Osteocyte (in vitro differentiated cells): Measurements from ENCODE around the gene FSCN2. TPM values are rescaled to one million over a fixed set of nuclear protein-coding genes. Genes with fewer than 3 reads are reported as not detected.

Experiments used
- DNase-seq: peaks from one replicate; pipeline ENCODE4 v3.0.0; 2021; ENCODE audit warnings: mixed read lengths; ENCODE audit not compliant: unreplicated experiment; ENCODE audit errors: extremely low spot score
- H3K27ac Mint-ChIP-seq: one replicate; pipeline ENCODE4 v1.8.0; 2021; ENCODE audit warnings: mild to moderate bottlenecking, mixed read lengths; ENCODE audit not compliant: unreplicated experiment
- H3K27me3 Mint-ChIP-seq: one replicate; pipeline ENCODE4 v1.8.0; 2021; ENCODE audit warnings: mixed read lengths; ENCODE audit not compliant: unreplicated experiment
- H3K36me3 Mint-ChIP-seq: one replicate; pipeline ENCODE4 v1.8.0; 2021; ENCODE audit warnings: mixed read lengths; ENCODE audit not compliant: unreplicated experiment
- H3K4me1 Mint-ChIP-seq: one replicate; pipeline ENCODE4 v1.8.0; 2021; ENCODE audit warnings: mixed read lengths; ENCODE audit not compliant: unreplicated experiment
- H3K4me3 Mint-ChIP-seq: one replicate; pipeline ENCODE4 v1.8.0; 2021; ENCODE audit warnings: mild to moderate bottlenecking, moderate library complexity, mixed read lengths; ENCODE audit not compliant: unreplicated experiment
- H3K9me3 Mint-ChIP-seq: one replicate; pipeline ENCODE4 v1.8.0; 2021; ENCODE audit warnings: mixed read lengths; ENCODE audit not compliant: unreplicated experiment
- CTCF ChIP-seq: fragments of 200-600 bp; sonication (generic); IDR thresholded peaks from 2 replicates; pipeline ENCODE4 v1.5.0; 2021; ENCODE audit warnings: antibody characterized with exemption, mild to moderate bottlenecking, moderate library complexity
- total RNA-seq: library from RNA; stranded (reverse); gene quantifications from 2 replicates; pipeline ENCODE4 v1.2.1, GENCODE V29; 2021

FSCN2 gene
- total RNA-seq, 1 donor from 2014 or later, result 3.0 TPM

- Mint-ChIP-seq H3K4me3 (no peak overlapping the region), H3K27ac (no peak overlapping the region), H3K9me3 (no peaks in the 10 kb centered on the region), H3K27me3 (no peaks in the 10 kb centered on the region), H3K36me3 (peaks cover 6% of the 10 kb centered on the region), H3K4me1 (peaks cover 8% of the 10 kb centered on the region)
- TF ChIP-seq CTCF, result no peak
- DNase-seq, result no peak
Measured at GRCh38 chr17:81535480-81536298, 7.5 kb downstream of the FSCN2 start.

- no peak for TF ChIP-seq CTCF
- peaks cover 6% of the 10 kb centered on the region for H3K36me3 Mint-ChIP-seq
- H3K4me1 Mint-ChIP-seq, result peaks cover 8% of the 10 kb centered on the region
- no peaks in the 10 kb centered on the region for H3K27me3 Mint-ChIP-seq
- DNase-seq, result no peak
- no peak overlapping the region for H3K4me3 Mint-ChIP-seq
- H3K9me3 Mint-ChIP-seq, result no peaks in the 10 kb centered on the region
- no peak overlapping the region for H3K27ac Mint-ChIP-seq
Measured at GRCh38 chr17:81536299-81537290, 8.4 kb downstream of the FSCN2 start.

GRCh38 chr17:81537343-81537855 lies 9.2 kb downstream of the FSCN2 start:
- Mint-ChIP-seq H3K9me3 (no peaks in the 10 kb centered on the region), H3K4me1 (peaks cover 8% of the 10 kb centered on the region), H3K36me3 (peaks cover 7% of the 10 kb centered on the region)

GRCh38 chr17:81537856-81538555 lies 9.8 kb downstream of the FSCN2 start:
- peaks cover 8% of the 10 kb centered on the region for H3K4me1 Mint-ChIP-seq
- TF ChIP-seq CTCF, result no peak
- H3K9me3 Mint-ChIP-seq, result no peaks in the 10 kb centered on the region
- H3K4me3 Mint-ChIP-seq, result no peak overlapping the region
- H3K36me3 Mint-ChIP-seq, result peaks cover 8% of the 10 kb centered on the region
- no peaks in the 10 kb centered on the region for H3K27me3 Mint-ChIP-seq
- peak overlapping the region; percentile 28 for H3K27ac Mint-ChIP-seq
- DNase-seq, result no peak

More at GRCh38 chr17:81537343-81537855, 9.2 kb downstream of the FSCN2 start:
- DNase-seq, result no peak
- peak; percentile 52 for TF ChIP-seq CTCF
- Mint-ChIP-seq H3K27me3 (no peaks in the 10 kb centered on the region), H3K4me3 (no peak overlapping the region), H3K27ac (no peak overlapping the region)
